ENCODE measurements around the gene ZNF385B.

ZNF385B gene

GRCh38 chr2:179695486-179695885, 165.9 kb downstream of the ZNF385B start:
- no peak overlapping the region for H3K4me3 ChIP-seq (ENCODE audit: low read length)
- no peak overlapping the region for H3K4me2 ChIP-seq (ENCODE audit: low read length)
- no peak overlapping the region for H3K27ac ChIP-seq (ENCODE audit: low read length)
- no peak overlapping the region for H2AFZ ChIP-seq (ENCODE audit: low read depth, low read length)
- no peaks in the 10 kb centered on the region for H3K4me1 ChIP-seq (ENCODE audit: low read length)
- no peak overlapping the region for H3K9ac ChIP-seq (ENCODE audit: low read length)
- no peaks in the 10 kb centered on the region for H4K20me1 ChIP-seq (ENCODE audit: insufficient read depth, low read length)
- no peaks in the 10 kb centered on the region for H3K9me3 ChIP-seq (ENCODE audit: insufficient read depth, low read length)
- H3K79me2 ChIP-seq (ENCODE audit: low read length) = no peaks in the 10 kb centered on the region
- H3K36me3 ChIP-seq (replicated peaks; ENCODE audit: low read depth, low read length) = no peaks in the 10 kb centered on the region
- H3K27me3 ChIP-seq (ENCODE audit: low read depth, low read length) = no peaks in the 10 kb centered on the region
- TF ChIP-seq CTCF (IDR thresholded peaks at IDR 0.05; ENCODE audit: low read depth, low read length) (no peak), EZH2phosphoT487 (IDR thresholded peaks at IDR 0.05; ENCODE audit: low read depth) (no peak)

DNA sequence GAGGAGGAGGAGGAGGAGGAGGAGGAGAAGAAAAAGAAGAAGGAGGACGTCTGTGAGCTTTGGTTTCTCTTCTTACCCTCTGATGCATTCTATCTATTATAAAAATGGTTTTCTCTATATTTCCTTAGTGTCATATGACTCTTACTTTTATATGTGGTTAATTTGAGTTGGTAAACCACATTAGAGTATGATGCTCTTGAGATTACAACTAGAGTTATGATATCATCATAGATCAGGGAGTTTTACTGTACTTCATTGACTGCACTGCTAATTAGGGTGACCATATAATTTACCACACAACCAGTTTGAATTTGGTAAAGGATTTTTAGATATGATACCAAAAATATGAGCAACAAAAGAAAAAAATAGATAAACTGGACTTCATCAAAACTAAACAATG, 166.4 kb downstream of the ZNF385B start:
- TF ChIP-seq CTCF (IDR thresholded peaks at IDR 0.05; ENCODE audit: low read depth, low read length) (no peak), EZH2phosphoT487 (IDR thresholded peaks at IDR 0.05; ENCODE audit: low read depth) (no peak)
- Histone ChIP-seq H3K4me3 (ENCODE audit: low read length) (no peak overlapping the region), H3K4me2 (ENCODE audit: low read length) (no peak overlapping the region), H3K79me2 (ENCODE audit: low read length) (no peaks in the 10 kb centered on the region), H3K27me3 (ENCODE audit: low read depth, low read length) (no peaks in the 10 kb centered on the region), H4K20me1 (ENCODE audit: insufficient read depth, low read length) (no peaks in the 10 kb centered on the region), H2AFZ (ENCODE audit: low read depth, low read length) (no peak overlapping the region), H3K36me3 (replicated peaks; ENCODE audit: low read depth, low read length) (no peaks in the 10 kb centered on the region), H3K9me3 (ENCODE audit: insufficient read depth, low read length) (no peaks in the 10 kb centered on the region), H3K4me1 (ENCODE audit: low read length) (no peaks in the 10 kb centered on the region), H3K27ac (ENCODE audit: low read length) (no peak overlapping the region), H3K9ac (ENCODE audit: low read length) (no peak overlapping the region)

DNA sequence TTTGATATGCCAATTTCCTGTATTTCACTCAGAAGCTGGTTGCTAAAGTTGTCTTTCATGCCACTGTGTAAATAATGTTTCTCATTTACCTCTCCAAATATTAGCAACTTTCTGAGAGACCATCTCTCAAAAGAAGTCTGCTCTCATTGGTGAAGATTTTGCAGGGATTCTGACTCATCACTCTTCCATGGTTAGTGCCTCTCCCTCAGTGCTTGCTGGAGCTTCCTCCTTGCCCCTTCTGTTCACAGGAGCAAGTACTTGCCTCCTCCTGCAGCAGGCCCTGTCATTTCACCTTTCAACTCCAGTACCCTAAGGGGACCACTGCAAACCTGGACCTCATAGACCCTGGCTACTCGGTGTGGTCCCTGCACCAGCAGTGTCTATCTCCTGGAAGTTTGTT, 168.8 kb downstream of the ZNF385B start:
- no peaks in the 10 kb centered on the region for H3K36me3 ChIP-seq (replicated peaks; ENCODE audit: low read depth, low read length)
- H3K9me3 ChIP-seq (ENCODE audit: insufficient read depth, low read length) = no peaks in the 10 kb centered on the region
- no peak overlapping the region for H3K4me3 ChIP-seq (ENCODE audit: low read length)
- H3K79me2 ChIP-seq (ENCODE audit: low read length) = no peaks in the 10 kb centered on the region
- no peaks in the 10 kb centered on the region for H3K4me1 ChIP-seq (ENCODE audit: low read length)
- H3K4me2 ChIP-seq (ENCODE audit: low read length) = no peak overlapping the region
- H3K9ac ChIP-seq (ENCODE audit: low read length) = no peak overlapping the region
- TF ChIP-seq CTCF (IDR thresholded peaks at IDR 0.05; ENCODE audit: low read depth, low read length) (no peak), EZH2phosphoT487 (IDR thresholded peaks at IDR 0.05; ENCODE audit: low read depth) (no peak)
- no peak overlapping the region for H2AFZ ChIP-seq (ENCODE audit: low read depth, low read length)
- no peaks in the 10 kb centered on the region for H3K27me3 ChIP-seq (ENCODE audit: low read depth, low read length)
- H4K20me1 ChIP-seq (ENCODE audit: insufficient read depth, low read length) = no peaks in the 10 kb centered on the region
- no peak overlapping the region for H3K27ac ChIP-seq (ENCODE audit: low read length)

DNA sequence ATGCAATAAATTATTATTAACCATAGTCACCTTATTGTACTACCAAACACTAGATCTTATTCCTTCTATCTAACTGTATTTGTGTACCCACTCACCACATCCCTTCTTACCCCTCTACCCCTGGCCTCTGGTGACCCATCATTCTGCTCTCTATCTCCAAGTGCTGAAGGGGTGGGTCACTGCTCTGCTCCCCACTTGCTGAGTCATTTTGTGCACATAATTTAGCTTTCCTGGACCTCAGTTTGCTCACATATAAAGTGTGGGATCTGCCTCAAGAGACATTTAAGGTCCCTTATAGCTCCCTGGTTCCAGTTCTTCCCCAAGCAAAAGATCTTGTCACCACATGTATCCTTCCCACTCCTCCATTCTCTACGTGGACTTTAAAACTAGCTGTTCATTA, 169.4 kb downstream of the ZNF385B start:
- H3K79me2 ChIP-seq (ENCODE audit: low read length) = no peaks in the 10 kb centered on the region
- no peak overlapping the region for H3K4me3 ChIP-seq (ENCODE audit: low read length)
- H3K9me3 ChIP-seq (ENCODE audit: insufficient read depth, low read length) = no peaks in the 10 kb centered on the region
- H3K9ac ChIP-seq (ENCODE audit: low read length) = no peak overlapping the region
- H3K4me1 ChIP-seq (ENCODE audit: low read length) = no peaks in the 10 kb centered on the region
- no peak overlapping the region for H3K4me2 ChIP-seq (ENCODE audit: low read length)
- no peaks in the 10 kb centered on the region for H4K20me1 ChIP-seq (ENCODE audit: insufficient read depth, low read length)
- H3K27ac ChIP-seq (ENCODE audit: low read length) = no peak overlapping the region
- H3K36me3 ChIP-seq (replicated peaks; ENCODE audit: low read depth, low read length) = no peaks in the 10 kb centered on the region
- TF ChIP-seq CTCF (IDR thresholded peaks at IDR 0.05; ENCODE audit: low read depth, low read length) = no peak
- no peak for TF ChIP-seq EZH2phosphoT487 (IDR thresholded peaks at IDR 0.05; ENCODE audit: low read depth)
- H2AFZ ChIP-seq (ENCODE audit: low read depth, low read length) = no peak overlapping the region
- no peaks in the 10 kb centered on the region for H3K27me3 ChIP-seq (ENCODE audit: low read depth, low read length)
